Measurements from ENCODE around the gene FSD1L. TPM values are rescaled to one million over a fixed set of nuclear protein-coding genes. Genes with fewer than 3 reads are reported as not detected.

Gene FSD1L
- total and polyA plus RNA-seq, 2 experiments from 2014 or later, result 5.2 to 7.1 TPM

GRCh38 chr9:105484226-105484625 lies 36.4 kb downstream of the FSD1L start (continued):
- no peak for TF ChIP-seq ZNF462 (CRISPR knock-in tag; IDR thresholded peaks at IDR 0.05)
- no peak for TF ChIP-seq CREB1 (CRISPR knock-in tag; IDR thresholded peaks at IDR 0.05; ENCODE audit: low read depth)
- no peak for TF ChIP-seq POLR2AphosphoS5 (IDR thresholded peaks at IDR 0.05; ENCODE audit: low read depth)
- TF ChIP-seq EZH2 (IDR thresholded peaks at IDR 0.05; ENCODE audit: low read depth, unreplicated experiment), result no peak
- TF ChIP-seq CTCF (conservative IDR thresholded peaks at IDR 0.05; ENCODE audit: low read depth in 2 of 2), result no peak
- TF ChIP-seq EZH2phosphoT487 (IDR thresholded peaks at IDR 0.05; ENCODE audit: unreplicated experiment), result no peak
- no peak for TF ChIP-seq ZNF114 (CRISPR knock-in tag; IDR thresholded peaks at IDR 0.05)
- TF ChIP-seq JUNB (IDR thresholded peaks at IDR 0.05; ENCODE audit: unreplicated experiment), result no peak
- no peak for TF ChIP-seq NANOG (IDR thresholded peaks at IDR 0.05; ENCODE audit: borderline replicate concordance)
- TF ChIP-seq STAT1 (IDR thresholded peaks at IDR 0.05; ENCODE audit: unreplicated experiment), result no peak
